ENCODE measurements around the gene SEC24C. TPM values are rescaled to one million over a fixed set of nuclear protein-coding genes. Genes with fewer than 3 reads are reported as not detected.

The SEC24C gene
- total and polyA plus RNA-seq, 2 donors = 31.4 to 40.2 TPM

GRCh38 chr10:73812657-73813056 lies 68.5 kb downstream of the SEC24C start:
- H3K36me3 ChIP-seq (ENCODE audit: control insufficient read depth in 2 of 2, insufficient read depth in 2 of 2, low read length in 1 of 2) = peaks cover 44 to 47% of the 10 kb centered on the region in 2 donors
- no peaks in the 10 kb centered on the region for H3K9me3 ChIP-seq (ENCODE audit: control insufficient read depth in 2 of 2, insufficient read depth in 1 of 2, low read length in 1 of 2)
- no peaks in the 10 kb centered on the region for H3K27me3 ChIP-seq (ENCODE audit: control insufficient read depth in 2 of 2, insufficient read depth in 1 of 2, low read length in 1 of 2)
- 97% methylated on average over 4 of the region's 4 CpGs for WGBS
- peak overlapping the region in 1 of 2 donors; percentile 8 for H3K27ac ChIP-seq (ENCODE audit: low read depth in 1 of 2, low read length in 1 of 2)
- DNase-seq (ENCODE audit: low read depth in 6 of 9, low spot score in 9 of 9) = no peak
- no peak overlapping the region for H3K4me3 ChIP-seq (ENCODE audit: low read length in 2 of 2)
- peaks cover 14 to 24% of the 10 kb centered on the region in 2 donors for H3K4me1 ChIP-seq (ENCODE audit: control insufficient read depth in 2 of 2, insufficient read depth in 2 of 2, low read length in 2 of 2)

DNA sequence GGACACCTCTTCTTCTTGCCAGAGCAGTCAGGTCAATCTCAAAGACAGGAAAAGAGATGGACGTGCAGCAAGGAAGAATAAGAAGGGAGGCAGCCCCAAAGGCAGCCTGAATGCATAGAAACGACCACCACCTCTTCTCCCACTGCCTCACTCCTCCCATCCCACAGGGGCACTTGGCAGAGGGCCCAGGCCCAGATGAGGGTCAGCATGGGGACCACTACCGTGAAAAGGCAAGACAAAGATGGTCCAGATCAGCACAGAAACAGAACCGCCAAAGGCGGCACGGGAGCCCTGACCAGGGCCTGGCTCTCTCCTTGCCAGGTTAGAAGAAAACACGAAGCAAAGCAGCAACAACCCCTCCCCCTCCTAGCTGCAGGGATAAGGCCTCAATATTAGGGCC lies 69.2 kb downstream of the SEC24C start:
- peaks cover 13 to 19% of the 10 kb centered on the region in 2 donors for H3K4me1 ChIP-seq (ENCODE audit: control insufficient read depth in 2 of 2, insufficient read depth in 2 of 2, low read length in 2 of 2)
- H3K27ac ChIP-seq (ENCODE audit: low read depth in 1 of 2, low read length in 1 of 2) = no peak overlapping the region
- H3K27me3 ChIP-seq (ENCODE audit: control insufficient read depth in 2 of 2, insufficient read depth in 1 of 2, low read length in 1 of 2) = no peaks in the 10 kb centered on the region
- H3K9me3 ChIP-seq (ENCODE audit: control insufficient read depth in 2 of 2, insufficient read depth in 1 of 2, low read length in 1 of 2) = no peaks in the 10 kb centered on the region
- H3K4me3 ChIP-seq (ENCODE audit: low read length in 2 of 2) = no peak overlapping the region
- 95% methylated on average over 7 of the region's 7 CpGs for WGBS
- peaks cover 38 to 44% of the 10 kb centered on the region in 2 donors for H3K36me3 ChIP-seq (ENCODE audit: control insufficient read depth in 2 of 2, insufficient read depth in 2 of 2, low read length in 1 of 2)
- DNase-seq (ENCODE audit: low read depth in 6 of 9, low spot score in 9 of 9) = no peak

GRCh38 chr10:73814276-73814895 lies 70.2 kb downstream of the SEC24C start:
- Histone ChIP-seq H3K4me3 (ENCODE audit: low read length in 2 of 2) (no peak overlapping the region), H3K9me3 (ENCODE audit: control insufficient read depth in 2 of 2, insufficient read depth in 1 of 2, low read length in 1 of 2) (no peaks in the 10 kb centered on the region), H3K27me3 (ENCODE audit: control insufficient read depth in 2 of 2, insufficient read depth in 1 of 2, low read length in 1 of 2) (no peaks in the 10 kb centered on the region), H3K4me1 (ENCODE audit: control insufficient read depth in 2 of 2, insufficient read depth in 2 of 2, low read length in 2 of 2) (peaks cover 11 to 28% of the 10 kb centered on the region in 2 donors), H3K36me3 (ENCODE audit: control insufficient read depth in 2 of 2, insufficient read depth in 2 of 2, low read length in 1 of 2) (peaks cover 30 to 34% of the 10 kb centered on the region in 2 donors), H3K27ac (ENCODE audit: low read depth in 1 of 2, low read length in 1 of 2) (no peak overlapping the region)
- 96% methylated on average over 13 of the region's 13 CpGs for WGBS
- DNase-seq (ENCODE audit: low read depth in 6 of 9, low spot score in 9 of 9) = no peak

GRCh38 chr10:73814896-73815718 lies 70.9 kb downstream of the SEC24C start:
- WGBS = 94% methylated on average over 22 of the region's 22 CpGs
- DNase-seq (ENCODE audit: low read depth in 6 of 9, low spot score in 9 of 9) = no peak
- Histone ChIP-seq H3K36me3 (ENCODE audit: control insufficient read depth in 2 of 2, insufficient read depth in 2 of 2, low read length in 1 of 2) (peaks cover 25 to 27% of the 10 kb centered on the region in 2 donors), H3K9me3 (ENCODE audit: control insufficient read depth in 2 of 2, insufficient read depth in 1 of 2, low read length in 1 of 2) (no peaks in the 10 kb centered on the region), H3K4me1 (ENCODE audit: control insufficient read depth in 2 of 2, insufficient read depth in 2 of 2, low read length in 2 of 2) (peaks cover 7 to 28% of the 10 kb centered on the region in 2 donors), H3K4me3 (ENCODE audit: low read length in 2 of 2) (no peak overlapping the region), H3K27me3 (ENCODE audit: control insufficient read depth in 2 of 2, insufficient read depth in 1 of 2, low read length in 1 of 2) (no peaks in the 10 kb centered on the region), H3K27ac (ENCODE audit: low read depth in 1 of 2, low read length in 1 of 2) (no peak overlapping the region)

GRCh38 chr10:73815719-73816030 lies 71.5 kb downstream of the SEC24C start:
- peaks cover 25 to 27% of the 10 kb centered on the region in 2 donors for H3K36me3 ChIP-seq (ENCODE audit: control insufficient read depth in 2 of 2, insufficient read depth in 2 of 2, low read length in 1 of 2)
- H3K27ac ChIP-seq (ENCODE audit: low read depth in 1 of 2, low read length in 1 of 2) = no peak overlapping the region
- H3K4me3 ChIP-seq (ENCODE audit: low read length in 2 of 2) = no peak overlapping the region
- DNase-seq (ENCODE audit: low read depth in 6 of 9, low spot score in 9 of 9) = no peak
- no peaks in the 10 kb centered on the region for H3K27me3 ChIP-seq (ENCODE audit: control insufficient read depth in 2 of 2, insufficient read depth in 1 of 2, low read length in 1 of 2)
- peaks cover 1 to 23% of the 10 kb centered on the region in 2 donors for H3K4me1 ChIP-seq (ENCODE audit: control insufficient read depth in 2 of 2, insufficient read depth in 2 of 2, low read length in 2 of 2)
- H3K9me3 ChIP-seq (ENCODE audit: control insufficient read depth in 2 of 2, insufficient read depth in 1 of 2, low read length in 1 of 2) = no peaks in the 10 kb centered on the region

- Histone ChIP-seq H3K4me1 (ENCODE audit: control insufficient read depth in 2 of 2, insufficient read depth in 2 of 2, low read length in 2 of 2) (peaks cover 0 to 22% of the 10 kb centered on the region in 2 donors), H3K36me3 (ENCODE audit: control insufficient read depth in 2 of 2, insufficient read depth in 2 of 2, low read length in 1 of 2) (peaks cover 25 to 30% of the 10 kb centered on the region in 2 donors)
- 95% methylated on average over 10 of the region's 10 CpGs for WGBS
Observed at GRCh38 chr10:73816917-73817729, 73.0 kb downstream of the SEC24C start.

GRCh38 chr10:73817826-73818225 lies 73.7 kb downstream of the SEC24C start:
- 98% methylated on average over 5 of the region's 5 CpGs for WGBS
- Histone ChIP-seq H3K27me3 (ENCODE audit: control insufficient read depth in 2 of 2, insufficient read depth in 1 of 2, low read length in 1 of 2) (no peaks in the 10 kb centered on the region), H3K36me3 (ENCODE audit: control insufficient read depth in 2 of 2, insufficient read depth in 2 of 2, low read length in 1 of 2) (peaks cover 25 to 30% of the 10 kb centered on the region in 2 donors), H3K4me3 (ENCODE audit: low read length in 2 of 2) (no peak overlapping the region), H3K9me3 (ENCODE audit: control insufficient read depth in 2 of 2, insufficient read depth in 1 of 2, low read length in 1 of 2) (no peaks in the 10 kb centered on the region), H3K4me1 (ENCODE audit: control insufficient read depth in 2 of 2, insufficient read depth in 2 of 2, low read length in 2 of 2) (peaks cover 0 to 20% of the 10 kb centered on the region in 2 donors), H3K27ac (ENCODE audit: low read depth in 1 of 2, low read length in 1 of 2) (no peak overlapping the region)
- no peak for DNase-seq (ENCODE audit: low read depth in 6 of 9, low spot score in 9 of 9)

More at GRCh38 chr10:73816917-73817729, 73.0 kb downstream of the SEC24C start:
- Histone ChIP-seq H3K27ac (ENCODE audit: low read depth in 1 of 2, low read length in 1 of 2) (no peak overlapping the region), H3K9me3 (ENCODE audit: control insufficient read depth in 2 of 2, insufficient read depth in 1 of 2, low read length in 1 of 2) (no peaks in the 10 kb centered on the region), H3K27me3 (ENCODE audit: control insufficient read depth in 2 of 2, insufficient read depth in 1 of 2, low read length in 1 of 2) (no peaks in the 10 kb centered on the region), H3K4me3 (ENCODE audit: low read length in 2 of 2) (no peak overlapping the region)
- no peak for DNase-seq (ENCODE audit: low read depth in 6 of 9, low spot score in 9 of 9)

- H3K36me3 ChIP-seq (ENCODE audit: control insufficient read depth in 2 of 2, insufficient read depth in 2 of 2, low read length in 1 of 2) = peaks cover 23 to 29% of the 10 kb centered on the region in 2 donors
- H3K4me3 ChIP-seq (ENCODE audit: low read length in 2 of 2) = no peak overlapping the region
- no peaks in the 10 kb centered on the region for H3K9me3 ChIP-seq (ENCODE audit: control insufficient read depth in 2 of 2, insufficient read depth in 1 of 2, low read length in 1 of 2)
- WGBS = 92% methylated on average over 10 of the region's 10 CpGs
- DNase-seq (ENCODE audit: low read depth in 6 of 9, low spot score in 9 of 9) = no peak
- H3K27ac ChIP-seq (ENCODE audit: low read depth in 1 of 2, low read length in 1 of 2) = no peak overlapping the region
- H3K4me1 ChIP-seq (ENCODE audit: control insufficient read depth in 2 of 2, insufficient read depth in 2 of 2, low read length in 2 of 2) = peaks cover 0 to 20% of the 10 kb centered on the region in 2 donors
- H3K27me3 ChIP-seq (ENCODE audit: control insufficient read depth in 2 of 2, insufficient read depth in 1 of 2, low read length in 1 of 2) = no peaks in the 10 kb centered on the region
Observed at GRCh38 chr10:73818402-73818801, 74.2 kb downstream of the SEC24C start.

DNA sequence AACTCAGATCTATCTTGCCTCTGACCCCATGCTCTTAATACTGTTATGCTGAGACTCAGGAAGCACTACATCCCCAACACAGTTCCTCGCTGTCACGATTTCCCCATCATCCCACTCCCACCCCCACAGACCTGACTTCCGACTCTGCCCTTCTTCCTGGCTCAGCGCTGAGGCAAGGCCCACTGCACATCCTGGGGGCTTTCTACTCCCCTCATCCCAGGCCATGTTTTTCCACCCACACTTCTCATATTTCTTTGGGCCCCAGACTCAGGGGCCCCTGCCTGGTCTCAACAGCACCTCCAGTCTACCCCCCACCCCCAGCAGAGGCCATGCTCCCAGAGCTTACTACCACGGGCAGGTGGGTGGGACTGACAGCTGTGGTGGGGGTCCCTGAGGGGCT lies 74.9 kb downstream of the SEC24C start:
- WGBS = 92% methylated on average over 5 of the region's 5 CpGs
- Histone ChIP-seq H3K27me3 (ENCODE audit: control insufficient read depth in 2 of 2, insufficient read depth in 1 of 2, low read length in 1 of 2) (no peaks in the 10 kb centered on the region), H3K36me3 (ENCODE audit: control insufficient read depth in 2 of 2, insufficient read depth in 2 of 2, low read length in 1 of 2) (peaks cover 26 to 27% of the 10 kb centered on the region in 2 donors), H3K9me3 (ENCODE audit: control insufficient read depth in 2 of 2, insufficient read depth in 1 of 2, low read length in 1 of 2) (no peaks in the 10 kb centered on the region), H3K4me1 (ENCODE audit: control insufficient read depth in 2 of 2, insufficient read depth in 2 of 2, low read length in 2 of 2) (peaks cover 0 to 20% of the 10 kb centered on the region in 2 donors), H3K4me3 (ENCODE audit: low read length in 2 of 2) (no peak overlapping the region), H3K27ac (ENCODE audit: low read depth in 1 of 2, low read length in 1 of 2) (no peak overlapping the region)
- DNase-seq (ENCODE audit: low read depth in 6 of 9, low spot score in 9 of 9) = no peak
